HepG2 (cell line): ENCODE measurements around the gene SMTNL1. TPM values are rescaled to one million over a fixed set of nuclear protein-coding genes. Genes with fewer than 3 reads are reported as not detected.

Source experiments
- ATAC-seq: fragments of 200-7000 bp; cut with Tn5 transposase; 3 replicates; pipeline ENCODE4 v1.9.1; 2020; ENCODE audit warnings: mild to moderate bottlenecking, moderate library complexity
- BruUV-seq: library from RNA; stranded (reverse); fragments of 400-500 nt; replicated peaks from 2 replicates; lab custom pipeline; 2021; lab: Mats Ljungman, UMichigan
- CTCF ChIA-PET: fragments of 300-600 bp; formaldehyde crosslinking; extraction: SDS; loops from one replicate; lab custom pipeline; 2021; ENCODE audit warnings: low total read pairs, inconsistent platforms, low intra/inter-chr PET ratio; lab: Yijun Ruan, JAX
- POLR2A ChIA-PET: fragments of 350-600 bp; sonication (Branson Sonifier 250); formaldehyde crosslinking; loops from one replicate; lab custom pipeline; 2020; ENCODE audit warnings: antibody characterized with exemption, inconsistent platforms; lab: Yijun Ruan, JAX
- DNase-seq: peaks from one replicate; pipeline ENCODE4 v3.0.0-alpha.2; 2015; ENCODE audit warnings: low spot score
- FAIRE-seq: peaks from 3 replicates; lab custom pipeline; 2011; peaks lifted over from hg19 to GRCh38; lab: Jason Lieb, UNC
- H2AFZ ChIP-seq: one replicate; pipeline ENCODE4 v1.6.1; 2011; ENCODE audit warnings: low read length, inconsistent platforms
- H3K27ac ChIP-seq: fragments of 300-600 bp; 3 replicates; pipeline ENCODE4 v1.8.0; 2011; ENCODE audit warnings: mixed run types, mild to moderate bottlenecking, mixed read lengths, low read length, inconsistent platforms; ENCODE audit not compliant: insufficient read depth; ENCODE audit errors: extremely low read length
- H3K27me3 ChIP-seq, 2 experiments: fragments of 200-600 bp in 1 of 2; 2 replicates in 1 of 2; 3 replicates in 1 of 2; pipeline versions ENCODE4 v1.6.0 to v1.8.0; 2011; ENCODE audit warnings: low read length in 2 of 2, mild to moderate bottlenecking in 2 of 2, moderate library complexity in 2 of 2, inconsistent platforms in 1 of 2; ENCODE audit not compliant: insufficient read depth in 2 of 2, control insufficient read depth in 1 of 2
- H3K36me3 ChIP-seq, 2 experiments: fragments of 200-600 bp in 1 of 2; replicated peaks in 1 of 2; 2 replicates in 1 of 2; 3 replicates in 1 of 2; pipeline versions ENCODE4 v1.5.1 to v1.8.0; 2011; ENCODE audit warnings: low read length in 2 of 2, inconsistent platforms in 1 of 2; ENCODE audit not compliant: insufficient read depth in 2 of 2, control insufficient read depth in 1 of 2
- H3K4me1 ChIP-seq: 2 replicates; pipeline ENCODE4 v1.5.1; 2012; ENCODE audit warnings: low read length, inconsistent platforms; ENCODE audit not compliant: insufficient read depth
- H3K4me2 ChIP-seq: 2 replicates; pipeline ENCODE4 v1.6.0; 2011; ENCODE audit warnings: low read depth, low read length, inconsistent platforms
- H3K4me3 ChIP-seq, 3 experiments: fragments of 200-600 bp in 1 of 3; sonication (generic), shearing (Covaris generic) in 1 of 3; replicated peaks in 1 of 3; 2 replicates each; pipeline ENCODE4 v1.5.1; 2011 to 2016; ENCODE audit warnings: low read length in 3 of 3, inconsistent platforms in 2 of 3, low read depth in 2 of 3, mild to moderate bottlenecking in 2 of 3, control low read depth in 1 of 3, mixed read lengths in 1 of 3; ENCODE audit not compliant: insufficient read depth in 1 of 3
- H3K79me2 ChIP-seq: one replicate; pipeline ENCODE4 v1.6.1; 2011; ENCODE audit warnings: low read length, inconsistent platforms; ENCODE audit not compliant: insufficient read depth
- H3K9ac ChIP-seq: 2 replicates; pipeline ENCODE4 v1.6.0; 2011; ENCODE audit warnings: mild to moderate bottlenecking, low read depth, low read length, inconsistent platforms; ENCODE audit not compliant: insufficient read depth
- H3K9me3 ChIP-seq: 2 replicates; pipeline ENCODE4 v1.5.1; 2012; ENCODE audit warnings: mild to moderate bottlenecking, low read length
- H4K20me1 ChIP-seq: 2 replicates; pipeline ENCODE4 v1.6.0; 2011; ENCODE audit warnings: inconsistent platforms, mild to moderate bottlenecking, low read length, moderate library complexity; ENCODE audit not compliant: insufficient read depth
- ARHGAP35 ChIP-seq: sonication (generic); formaldehyde crosslinking; IDR thresholded peaks from 2 replicates; pipeline ENCODE4 v1.9.0; 2022; ENCODE audit warnings: mild to moderate bottlenecking, inconsistent platforms, moderate library complexity, missing genetic modification reagents, borderline replicate concordance
- FOXM1 ChIP-seq: sonication (generic); formaldehyde crosslinking; IDR thresholded peaks from 2 replicates; pipeline ENCODE4 v1.5.0; 2020; ENCODE audit warnings: missing genetic modification reagents
- GPBP1L1 ChIP-seq: sonication (generic); formaldehyde crosslinking; IDR thresholded peaks from 2 replicates; pipeline ENCODE4 v1.5.0; 2020; ENCODE audit warnings: mild to moderate bottlenecking, missing genetic modification reagents
- MZF1 ChIP-seq: sonication (generic); formaldehyde crosslinking; IDR thresholded peaks from 2 replicates; pipeline ENCODE4 v1.8.1; 2023; ENCODE audit warnings: mild to moderate bottlenecking, missing genetic modification reagents, borderline replicate concordance
- PHF21A ChIP-seq: sonication (generic); formaldehyde crosslinking; IDR thresholded peaks from 2 replicates; pipeline ENCODE4 v1.5.0; 2020; ENCODE audit warnings: mild to moderate bottlenecking, missing genetic modification reagents
- RARG ChIP-seq: sonication (generic); formaldehyde crosslinking; IDR thresholded peaks from 2 replicates; pipeline ENCODE4 v1.4.0; 2020; ENCODE audit warnings: low read depth, mild to moderate bottlenecking, missing genetic modification reagents
- SKI ChIP-seq: fragments of 450-650 bp; IDR thresholded peaks from one replicate; pipeline ENCODE4 v1.6.1; 2018; ENCODE audit warnings: mild to moderate bottlenecking; ENCODE audit not compliant: partially characterized antibody
- THAP7 ChIP-seq: sonication (generic); formaldehyde crosslinking; IDR thresholded peaks from 2 replicates; pipeline ENCODE4 v1.8.1; 2023; ENCODE audit warnings: mild to moderate bottlenecking, missing genetic modification reagents
- ZFP91 ChIP-seq: sonication (generic); formaldehyde crosslinking; IDR thresholded peaks from 2 replicates; pipeline ENCODE4 v1.9.0; 2022; ENCODE audit warnings: missing genetic modification reagents, mild to moderate bottlenecking, borderline replicate concordance
- ZKSCAN5 ChIP-seq: sonication (generic); formaldehyde crosslinking; IDR thresholded peaks from 2 replicates; pipeline ENCODE4 v1.5.1; 2020; ENCODE audit warnings: mild to moderate bottlenecking, missing genetic modification reagents
- ZNF232 ChIP-seq: sonication (generic); formaldehyde crosslinking; IDR thresholded peaks from 2 replicates; pipeline ENCODE4 v1.4.0; 2020; ENCODE audit warnings: missing genetic modification reagents, borderline replicate concordance
- ZNF350 ChIP-seq: sonication (generic); formaldehyde crosslinking; IDR thresholded peaks from 2 replicates; pipeline ENCODE4 v1.4.0; 2020; ENCODE audit warnings: mild to moderate bottlenecking, low read depth, missing genetic modification reagents, borderline replicate concordance
- ZNF552 ChIP-seq: sonication (generic); formaldehyde crosslinking; IDR thresholded peaks from 2 replicates; pipeline ENCODE4 v1.9.0; 2022; ENCODE audit warnings: missing genetic modification reagents, mild to moderate bottlenecking, borderline replicate concordance
- ZNF749 ChIP-seq: sonication (generic); formaldehyde crosslinking; IDR thresholded peaks from 2 replicates; pipeline ENCODE4 v1.8.0; 2022; ENCODE audit warnings: mild to moderate bottlenecking, missing genetic modification reagents, moderate library complexity, borderline replicate concordance
- ZNF777 ChIP-seq: sonication (generic); formaldehyde crosslinking; IDR thresholded peaks from 2 replicates; pipeline ENCODE4 v1.4.0; 2020; ENCODE audit warnings: missing genetic modification reagents
- ZNF800 ChIP-seq: sonication (generic); formaldehyde crosslinking; IDR thresholded peaks from 2 replicates; pipeline ENCODE4 v1.4.0; 2020; ENCODE audit warnings: missing genetic modification reagents
- ZSCAN30 ChIP-seq: sonication (generic); formaldehyde crosslinking; IDR thresholded peaks from 2 replicates; pipeline ENCODE4 v1.5.0; 2020; ENCODE audit warnings: mild to moderate bottlenecking, missing genetic modification reagents
- WGBS: methylation state at CpG from one replicate; pipeline ENCODE4 v1.1.6; 2017; ENCODE audit warnings: low lambda C conversion rate; 5-methylcytosine and 5-hydroxymethylcytosine counted together
- in situ Hi-C: cut with HindIII; loops from 2 replicates; pipeline ENCODE4 v1.10.0; 2017; ENCODE audit warnings: low pct_unique_long_range_greater_than_20kb; ENCODE audit not compliant: extremely low pct_ligation_motif_present
- intact Hi-C: fragments of 100-400 bp; cut with micrococcal nuclease; formaldehyde crosslinking; loops from one replicate; pipeline ENCODE4 v1.10.0; 2022; ENCODE audit not compliant: unreplicated experiment
- polyA plus RNA-seq, 8 experiments: library from polyadenylated mRNA; depleted of rRNA in 3 of 8; stranded (reverse) in 7 of 8; unstranded in 1 of 8; fragments of >200 nt; fragmentation: Illumina TruSeq in 4 of 8; extraction: Trizol in 4 of 8; gene quantifications; 2 replicates each; pipeline versions ENCODE4 v1.2.1 to v1.2.3, GENCODE V29; 2011 to 2016; ENCODE audit warnings: low read depth in 4 of 8, missing spikeins in 1 of 8, mixed read lengths in 1 of 8; ENCODE audit not compliant: insufficient read depth in 1 of 8
- total RNA-seq, 5 experiments: library from RNA; depleted of rRNA; stranded (reverse); fragments of >200 nt; fragmentation: Illumina TruSeq; extraction: Trizol; gene quantifications; 2 replicates each; pipeline ENCODE4 v1.2.3, GENCODE V29; 2016; ENCODE audit warnings: low read depth in 1 of 5

SMTNL1 gene
- total and polyA plus RNA-seq, 2 of the 13 experiments (the other 11 are each of a cell fraction or from before 2014, with no cell fraction given) = 0.04 TPM; not detected in 1

- no peaks in the 10 kb centered on the region for H3K27me3 ChIP-seq
- no peaks in the 10 kb centered on the region for H3K9me3 ChIP-seq
- H3K4me2 ChIP-seq = peak overlapping the region; percentile 96
- H4K20me1 ChIP-seq = no peaks in the 10 kb centered on the region
- ATAC-seq (peak; percentile 68), FAIRE-seq (no peak), DNase-seq (no peak)
- ChIA-PET CTCF (interaction anchor here (1.5 kb wide), 1 partner anchor 11 kb away, joined by 4 read pairs; no protein-coding TSS in a partner anchor), POLR2A (interaction anchor here (0.8 to 6.9 kb wide), 7 partner anchors 10 to 56 kb away, joined by 3 to 111 read pairs (median 42); partner anchors contain the start of gene TIMM10)
- no TSS peak for BruUV-seq
- peak overlapping the region; percentile 82 for H3K27ac ChIP-seq
- intact Hi-C loops = loop anchor here (1.0 kb wide), 1 partner anchor 16 kb away; the partner anchor contains the start of gene TIMM10
- H3K4me1 ChIP-seq = peaks cover 61% of the 10 kb centered on the region
- H3K4me3 ChIP-seq = peak overlapping the region; percentile 76 to 95 (median 86)
- peaks cover 50% of the 10 kb centered on the region for H3K79me2 ChIP-seq
- in situ Hi-C loops = no loop called here
- H3K36me3 ChIP-seq = peaks cover 0 to 13% of the 10 kb centered on the region in 2 experiments; a peak in 1 of 5 replicates
- WGBS = 0% methylated on average over 4 of the region's 35 CpGs
- H3K9ac ChIP-seq = peak overlapping the region; percentile 85
- H2AFZ ChIP-seq = no peak overlapping the region
- no peak for TF ChIP-seq FOXM1 (CRISPR knock-in tag)
- no peak for TF ChIP-seq RARG (CRISPR knock-in tag)
- TF ChIP-seq MZF1 = 0 out of 2 replicates have a peak, but pooled peaks have one; percentile 42
- peak; percentile 26; the same call in 1 of the 2 replicates for TF ChIP-seq ZNF232 (CRISPR knock-in tag)
- TF ChIP-seq ZKSCAN5 = 0 out of 2 replicates have a peak, but pooled peaks have one; percentile 29
- TF ChIP-seq ARHGAP35 (CRISPR knock-in tag) = peak; percentile 34; the same call in 1 of the 2 replicates
- TF ChIP-seq ZFP91 (CRISPR knock-in tag) = peak; percentile 67; the same call in 1 of the 2 replicates
- 0 out of 2 replicates have a peak, but pooled peaks have one; percentile 19 for TF ChIP-seq ZNF749 (CRISPR knock-in tag)
- TF ChIP-seq ZNF350 (CRISPR knock-in tag) = peak; percentile 16; the same call in 1 of the 2 replicates
- TF ChIP-seq ZNF777 = 0 out of 2 replicates have a peak, but pooled peaks have one; percentile 45
- TF ChIP-seq ZNF800 (CRISPR knock-in tag) = peak; percentile 96
- TF ChIP-seq GPBP1L1 = no peak
- TF ChIP-seq THAP7 (CRISPR knock-in tag) = peak; percentile 46; the same call in 1 of the 2 replicates
- TF ChIP-seq SKI = no peak
- TF ChIP-seq PHF21A (CRISPR knock-in tag) = 0 out of 2 replicates have a peak, but pooled peaks have one; percentile 32
- TF ChIP-seq ZSCAN30 (CRISPR knock-in tag) = 0 out of 2 replicates have a peak, but pooled peaks have one; percentile 50
- 0 out of 2 replicates have a peak, but pooled peaks have one; percentile 16 for TF ChIP-seq ZNF552
Observed at GRCh38 chr11:57513911-57514537, 23.4 kb upstream of the SMTNL1 start.
